Epidermal melanocyte (primary cell): ENCODE measurements around the gene GPRIN1.
"Not testable (repeated sequence)": the region's sequence is repeated elsewhere in the genome, so short reads cannot be mapped to it uniquely, and the experiment has no call there.

ENCODE experiments used
- DNase-seq: peaks from one replicate; pipeline ENCODE4 v3.0.0; 2011; ENCODE audit warnings: low spot score; ENCODE audit not compliant: insufficient read length

The GPRIN1 gene

DNA sequence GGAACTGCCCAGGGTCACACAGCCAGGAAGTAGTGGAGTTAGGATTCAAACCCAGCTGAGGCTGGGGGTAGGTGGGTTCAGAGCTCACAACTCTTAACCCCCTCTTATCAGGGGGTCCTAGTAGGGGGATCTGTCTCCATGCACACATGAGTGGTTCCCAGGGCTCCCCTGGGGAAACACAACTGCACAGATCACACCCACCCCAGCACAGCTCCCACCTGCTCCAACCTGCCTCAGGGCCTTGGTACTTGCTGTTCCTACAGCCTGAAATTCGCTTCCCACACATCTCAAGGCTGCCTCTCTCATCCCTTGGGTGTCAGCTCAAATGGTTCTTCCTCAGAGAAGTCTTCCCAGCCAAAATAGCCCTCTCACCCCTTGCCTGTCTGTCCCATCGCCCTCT is 15.6 kb upstream of the GPRIN1 start:
- no peak for DNase-seq

- peak; percentile 91 for DNase-seq
Observed at GRCh38 chr5:176624938-176625337, 15.0 kb upstream of the GPRIN1 start.

DNA sequence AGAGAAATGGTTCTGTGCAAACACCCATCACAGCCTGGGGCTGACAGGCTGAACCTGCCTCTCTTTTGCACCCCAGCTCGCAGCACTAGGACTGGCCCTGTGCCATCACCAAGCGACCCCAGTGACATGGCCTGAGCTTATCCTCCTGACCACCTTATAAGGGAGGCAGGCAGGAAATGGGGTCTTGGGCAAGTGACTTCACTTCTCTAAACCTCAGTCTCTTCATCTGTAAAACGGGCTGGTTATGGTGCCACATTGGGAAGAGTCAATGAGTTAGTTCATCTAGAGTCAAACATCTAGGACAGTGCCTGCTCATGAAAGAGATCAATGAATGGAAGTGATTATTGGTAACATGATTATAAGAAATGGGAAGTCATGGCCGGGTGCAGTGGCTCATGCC is 14.2 kb upstream of the GPRIN1 start:
- DNase-seq: no peak

- DNase-seq: no peak
Observed at GRCh38 chr5:176621661-176622079, 11.7 kb upstream of the GPRIN1 start.

- no peak for DNase-seq
Observed at GRCh38 chr5:176620333-176620981, 10.5 kb upstream of the GPRIN1 start.

- no peak for DNase-seq
Observed at GRCh38 chr5:176619569-176620332, 9.8 kb upstream of the GPRIN1 start.

GRCh38 chr5:176619203-176619568 is 9.2 kb upstream of the GPRIN1 start:
- peak; percentile 71 for DNase-seq

DNA sequence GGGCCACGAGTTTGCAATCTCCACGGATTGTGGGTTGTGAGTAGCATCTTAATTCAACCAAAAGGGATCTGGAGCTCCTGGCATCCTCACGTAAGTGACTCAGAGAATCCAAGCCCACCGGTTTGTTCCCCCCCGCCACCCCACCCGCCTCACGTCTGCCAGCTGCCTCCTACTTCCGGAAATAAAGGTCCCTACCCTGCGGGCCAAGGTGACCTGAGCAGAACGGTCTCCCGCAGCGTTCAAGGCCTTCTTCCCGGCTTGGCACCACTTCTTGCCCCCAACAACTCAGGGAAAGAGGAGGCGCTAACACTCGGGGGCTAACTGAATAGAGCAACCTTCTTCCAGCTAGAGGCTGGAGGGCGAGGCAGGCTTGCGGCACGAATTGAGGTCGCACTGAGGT is 8.8 kb upstream of the GPRIN1 start:
- no peak for DNase-seq

GRCh38 chr5:176616511-176616910 is 6.6 kb upstream of the GPRIN1 start:
- no peak for DNase-seq

DNA sequence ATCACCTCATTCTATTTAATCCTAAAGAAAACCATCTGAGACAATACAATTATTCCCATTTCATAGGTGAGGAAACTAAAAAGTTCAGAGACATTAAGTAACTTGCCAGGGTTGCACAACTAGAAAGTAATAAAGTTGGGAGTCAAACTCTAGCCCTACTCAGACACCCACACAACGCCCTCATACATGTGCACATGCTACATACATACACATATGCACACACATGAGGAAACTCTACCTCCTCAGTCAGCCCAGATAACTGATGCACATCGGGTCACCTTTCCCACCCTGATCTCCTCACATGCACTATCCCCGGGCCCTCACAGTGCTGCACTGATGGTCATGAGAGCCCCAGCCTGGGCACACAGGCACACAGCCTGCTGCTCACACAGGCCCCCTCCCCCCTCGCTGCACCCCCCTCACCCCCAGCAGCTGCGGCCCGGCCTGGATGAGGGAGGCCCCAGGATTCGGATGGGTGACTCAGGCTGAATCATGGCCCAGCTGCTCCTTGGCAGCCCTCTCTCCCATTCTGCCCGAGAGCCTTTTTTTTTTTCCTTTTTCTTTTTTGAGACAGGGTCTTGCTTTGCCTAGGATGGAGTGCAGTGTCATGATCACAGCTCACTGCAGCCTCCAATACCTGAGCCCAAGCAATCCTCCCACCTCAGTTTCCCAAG is 5.0 kb upstream of the GPRIN1 start:
- DNase-seq: no peak

GRCh38 chr5:176612855-176613254 is 2.9 kb upstream of the GPRIN1 start:
- no peak for DNase-seq

DNA sequence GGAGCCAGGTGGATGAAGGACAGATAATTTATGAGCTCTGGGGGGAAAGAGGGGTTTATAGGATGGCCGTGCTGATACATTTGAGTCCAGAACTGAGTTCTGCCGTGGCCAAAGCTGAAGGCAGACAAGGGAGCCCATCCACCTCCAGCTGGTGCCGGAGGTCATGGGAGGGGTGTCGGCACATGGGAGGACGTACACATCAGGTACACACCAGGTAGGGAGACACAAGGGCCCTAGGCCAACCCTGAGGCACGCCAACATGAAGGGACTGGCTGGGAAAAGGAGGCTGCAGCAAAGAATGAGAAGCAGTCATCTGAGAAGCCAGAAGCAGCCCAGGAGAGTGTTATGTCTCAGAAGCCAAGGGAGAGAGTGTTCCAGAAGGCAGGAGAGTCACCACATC is 2.1 kb upstream of the GPRIN1 start:
- DNase-seq: no peak

DNA sequence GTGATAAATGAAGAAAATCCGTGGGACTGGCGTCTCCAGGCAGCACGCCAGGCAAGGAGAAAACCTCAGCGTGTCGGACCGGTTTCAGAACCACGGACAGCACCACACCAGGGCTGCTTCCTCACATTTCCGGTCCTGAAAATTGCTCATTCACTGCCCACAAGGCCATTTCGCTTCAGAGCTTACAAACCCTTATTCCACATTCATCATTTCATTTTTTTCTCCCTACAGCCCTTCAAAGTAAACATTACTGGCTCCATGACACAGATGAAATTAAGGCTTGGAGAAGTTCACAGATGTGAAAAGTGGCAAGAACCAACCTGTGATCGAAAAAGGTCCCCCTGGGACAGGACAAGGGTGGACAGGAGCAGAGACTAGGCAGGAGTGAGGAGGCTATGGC is 1.5 kb upstream of the GPRIN1 start:
- DNase-seq: peak; percentile 78

DNA sequence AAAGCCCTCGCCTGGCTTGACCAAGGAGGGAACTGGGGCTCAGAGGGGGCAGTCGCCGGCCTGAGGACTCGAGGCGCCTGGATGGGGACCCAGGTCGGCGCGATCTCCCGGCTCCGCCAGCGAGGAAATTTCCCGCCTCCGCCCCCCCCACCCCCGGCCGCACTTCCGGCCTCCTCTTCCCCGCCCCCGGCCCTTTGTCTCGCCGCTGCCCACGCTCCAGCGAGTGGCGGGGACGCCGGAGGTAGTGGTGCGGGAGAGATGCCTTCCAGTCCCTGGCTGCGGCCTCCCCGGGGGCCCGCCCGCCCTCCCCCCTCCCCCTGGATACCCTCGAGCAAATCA is 448 bp upstream of the GPRIN1 start:
- DNase-seq: no peak

- no peak for DNase-seq
Observed at GRCh38 chr5:176608937-176609723, 826 bp downstream of the GPRIN1 start.

GRCh38 chr5:176608142-176608705 is 1.7 kb downstream of the GPRIN1 start:
- DNase-seq: no peak

GRCh38 chr5:176606875-176607274 is 3.1 kb downstream of the GPRIN1 start:
- no peak for DNase-seq

- DNase-seq: no peak
Observed at GRCh38 chr5:176606032-176606431, 3.9 kb downstream of the GPRIN1 start.

- DNase-seq: no peak
Observed at GRCh38 chr5:176603091-176603490, 6.9 kb downstream of the GPRIN1 start.

- DNase-seq: no peak
Observed at GRCh38 chr5:176601901-176602482, 8.0 kb downstream of the GPRIN1 start.

- not testable (repeated sequence) for DNase-seq
Observed at GRCh38 chr5:176599749-176600430, 10.1 kb downstream of the GPRIN1 start.
